H9 (cell line): ENCODE data around the gene KRT5. TPM values are rescaled to one million over a fixed set of nuclear protein-coding genes. Genes with fewer than 3 reads are reported as not detected.

ENCODE experiments used
- DNase-seq: peaks from one replicate; pipeline ENCODE4 v3.0.0-alpha.2; 2017
- H2AFZ ChIP-seq: one replicate; pipeline ENCODE4 v1.6.1; 2013; ENCODE audit warnings: mild to moderate bottlenecking, low read length, control low read depth, moderate library complexity
- H2AK5ac ChIP-seq: 2 replicates; pipeline ENCODE4 v1.6.1; 2013; ENCODE audit warnings: low read length, control low read depth, mixed read lengths; ENCODE audit not compliant: insufficient read length
- H2BK120ac ChIP-seq: one replicate; pipeline ENCODE4 v1.6.1; 2013; ENCODE audit warnings: low read depth, mild to moderate bottlenecking, low read length, control low read depth, inconsistent platforms; ENCODE audit not compliant: poor library complexity, severe bottlenecking
- H2BK12ac ChIP-seq: 2 replicates; pipeline ENCODE4 v1.6.1; 2013; ENCODE audit warnings: low read length, control low read depth, mixed read lengths, low read depth; ENCODE audit not compliant: insufficient read length
- H2BK15ac ChIP-seq: 2 replicates; pipeline ENCODE4 v1.6.1; 2013; ENCODE audit warnings: low read depth, low read length, control low read depth
- H2BK20ac ChIP-seq: one replicate; pipeline ENCODE4 v1.6.1; 2013; ENCODE audit warnings: low read depth, mild to moderate bottlenecking, low read length, control low read depth, inconsistent platforms; ENCODE audit not compliant: poor library complexity, severe bottlenecking
- H2BK5ac ChIP-seq: 2 replicates; pipeline ENCODE4 v1.6.1; 2013; ENCODE audit warnings: low read length, control low read depth, mixed read lengths; ENCODE audit not compliant: insufficient read length
- H3K14ac ChIP-seq: 2 replicates; pipeline ENCODE4 v1.6.1; 2013; ENCODE audit warnings: low read length, control low read depth; ENCODE audit not compliant: insufficient read depth
- H3K18ac ChIP-seq: 2 replicates; pipeline ENCODE4 v1.6.1; 2013; ENCODE audit warnings: low read depth, mild to moderate bottlenecking, mixed read lengths, low read length, control low read depth; ENCODE audit not compliant: insufficient read length
- H3K23ac ChIP-seq: 2 replicates; pipeline ENCODE4 v1.6.1; 2013; ENCODE audit warnings: low read length, control low read depth, mixed read lengths, low read depth; ENCODE audit not compliant: insufficient read length
- H3K23me2 ChIP-seq: 2 replicates; pipeline ENCODE4 v1.6.1; 2013; ENCODE audit warnings: low read depth, mild to moderate bottlenecking, mixed read lengths, low read length, control low read depth; ENCODE audit not compliant: insufficient read length, poor library complexity, severe bottlenecking
- H3K27ac ChIP-seq: 2 replicates; pipeline ENCODE4 v1.5.1; 2013; ENCODE audit warnings: low read length, control low read depth, mixed read lengths, low read depth; ENCODE audit not compliant: insufficient read length
- H3K27me3 ChIP-seq: 2 replicates; pipeline ENCODE4 v1.6.1; 2013; ENCODE audit warnings: low read length, control low read depth, inconsistent platforms; ENCODE audit not compliant: insufficient read depth
- H3K4ac ChIP-seq: 2 replicates; pipeline ENCODE4 v1.6.1; 2013; ENCODE audit warnings: low read depth, mild to moderate bottlenecking, control low read depth, inconsistent platforms, low read length, moderate library complexity
- H3K4me1 ChIP-seq: 2 replicates; pipeline ENCODE4 v1.6.1; 2013; ENCODE audit warnings: low read length, control low read depth, inconsistent platforms; ENCODE audit not compliant: insufficient read depth
- H3K4me2 ChIP-seq: 2 replicates; pipeline ENCODE4 v1.6.1; 2013; ENCODE audit warnings: low read length, control low read depth, mixed read lengths; ENCODE audit not compliant: insufficient read length, insufficient read depth
- H3K56ac ChIP-seq: 2 replicates; pipeline ENCODE4 v1.6.1; 2013; ENCODE audit warnings: low read depth, mild to moderate bottlenecking, mixed read lengths, low read length, control low read depth; ENCODE audit not compliant: insufficient read length
- H3K79me1 ChIP-seq: 2 replicates; pipeline ENCODE4 v1.6.1; 2013; ENCODE audit warnings: low read depth, mild to moderate bottlenecking, moderate library complexity, low read length, control low read depth, inconsistent platforms; ENCODE audit not compliant: insufficient read depth, poor library complexity, severe bottlenecking
- H3K79me2 ChIP-seq: 2 replicates; pipeline ENCODE4 v1.6.1; 2013; ENCODE audit warnings: low read length, control low read depth, inconsistent platforms; ENCODE audit not compliant: insufficient read depth
- H3K9ac ChIP-seq: 2 replicates; pipeline ENCODE4 v1.6.1; 2013; ENCODE audit warnings: low read length, control low read depth, mixed read lengths; ENCODE audit not compliant: insufficient read length; ENCODE audit errors: extremely low read depth
- H3K9me3 ChIP-seq: one replicate; pipeline ENCODE4 v1.6.1; 2013; ENCODE audit warnings: low read depth, low read length, inconsistent platforms; ENCODE audit not compliant: control insufficient read depth
- H3T11ph ChIP-seq: one replicate; pipeline ENCODE4 v1.6.1; 2013; ENCODE audit warnings: mild to moderate bottlenecking, low read length, control low read depth, inconsistent platforms
- H4K20me1 ChIP-seq: one replicate; pipeline ENCODE4 v1.6.1; 2013; ENCODE audit not compliant: control insufficient read depth, insufficient read length, insufficient read depth
- H4K5ac ChIP-seq: 2 replicates; pipeline ENCODE4 v1.6.1; 2013; ENCODE audit warnings: low read depth, mild to moderate bottlenecking, mixed read lengths, low read length, control low read depth; ENCODE audit not compliant: insufficient read length
- H4K8ac ChIP-seq: replicated peaks from 2 replicates; pipeline ENCODE4 v1.6.1; 2013; ENCODE audit warnings: low read length, control low read depth, mixed read lengths, low read depth; ENCODE audit not compliant: insufficient read length
- H4K91ac ChIP-seq: 2 replicates; pipeline ENCODE4 v1.6.1; 2013; ENCODE audit warnings: low read depth, mild to moderate bottlenecking, moderate library complexity, mixed read lengths, low read length, control low read depth; ENCODE audit not compliant: insufficient read length
- H3K27ac Mint-ChIP-seq, 3 experiments: 2 replicates in 2 of 3; 3 replicates in 1 of 3; pipeline ENCODE4 v1.8.0; 2020 to 2021; ENCODE audit warnings: mixed read lengths in 3 of 3, mild to moderate bottlenecking in 1 of 3, moderate library complexity in 1 of 3
- H3K27me3 Mint-ChIP-seq: 2 replicates; pipeline ENCODE4 v1.8.0; 2021; ENCODE audit warnings: low read depth, mild to moderate bottlenecking, moderate library complexity, mixed read lengths
- H3K36me3 Mint-ChIP-seq, 3 experiments: 2 replicates in 2 of 3; 3 replicates in 1 of 3; pipeline ENCODE4 v1.8.0; 2020 to 2021; ENCODE audit warnings: low read depth in 3 of 3, mixed read lengths in 3 of 3; ENCODE audit not compliant: insufficient read depth in 1 of 3
- H3K4me1 Mint-ChIP-seq, 2 experiments: 2 replicates each; pipeline ENCODE4 v1.8.0; 2020; ENCODE audit warnings: mixed read lengths in 2 of 2
- H3K4me3 Mint-ChIP-seq, 2 experiments: 2 replicates in 1 of 2; 3 replicates in 1 of 2; pipeline ENCODE4 v1.8.0; 2020 to 2021; ENCODE audit warnings: mild to moderate bottlenecking in 2 of 2, mixed read lengths in 2 of 2, moderate library complexity in 1 of 2
- H3K9me3 Mint-ChIP-seq, 2 experiments: 2 replicates in 1 of 2; 3 replicates in 1 of 2; pipeline ENCODE4 v1.8.0; 2020; ENCODE audit warnings: mild to moderate bottlenecking in 2 of 2, mixed read lengths in 2 of 2, moderate library complexity in 1 of 2
- WGBS: extraction: QIAGEN DNeasy Blood & Tissue Kit; methylation state at CpG from one replicate; pipeline ENCODE4 v1.1.7; 2013; ENCODE audit warnings: missing lambda C conversion rate, low lambda C conversion rate, mixed read lengths; ENCODE audit not compliant: insufficient read length; ENCODE audit errors: extremely low coverage; 5-methylcytosine and 5-hydroxymethylcytosine counted together
- total RNA-seq: library from RNA; stranded (reverse); gene quantifications from 2 replicates; pipeline ENCODE4 v1.2.1, GENCODE V29; 2021
- TF ChIP-seq, protein P1 (sequence below): fragments of 200-600 bp; sonication (generic); conservative IDR thresholded peaks from 3 replicates; pipeline ENCODE4 v1.8.0; 2021; ENCODE audit warnings: antibody characterized with exemption, mild to moderate bottlenecking

KRT5 gene
- total RNA-seq, 1 experiment from 2014 or later, result not detected

DNA sequence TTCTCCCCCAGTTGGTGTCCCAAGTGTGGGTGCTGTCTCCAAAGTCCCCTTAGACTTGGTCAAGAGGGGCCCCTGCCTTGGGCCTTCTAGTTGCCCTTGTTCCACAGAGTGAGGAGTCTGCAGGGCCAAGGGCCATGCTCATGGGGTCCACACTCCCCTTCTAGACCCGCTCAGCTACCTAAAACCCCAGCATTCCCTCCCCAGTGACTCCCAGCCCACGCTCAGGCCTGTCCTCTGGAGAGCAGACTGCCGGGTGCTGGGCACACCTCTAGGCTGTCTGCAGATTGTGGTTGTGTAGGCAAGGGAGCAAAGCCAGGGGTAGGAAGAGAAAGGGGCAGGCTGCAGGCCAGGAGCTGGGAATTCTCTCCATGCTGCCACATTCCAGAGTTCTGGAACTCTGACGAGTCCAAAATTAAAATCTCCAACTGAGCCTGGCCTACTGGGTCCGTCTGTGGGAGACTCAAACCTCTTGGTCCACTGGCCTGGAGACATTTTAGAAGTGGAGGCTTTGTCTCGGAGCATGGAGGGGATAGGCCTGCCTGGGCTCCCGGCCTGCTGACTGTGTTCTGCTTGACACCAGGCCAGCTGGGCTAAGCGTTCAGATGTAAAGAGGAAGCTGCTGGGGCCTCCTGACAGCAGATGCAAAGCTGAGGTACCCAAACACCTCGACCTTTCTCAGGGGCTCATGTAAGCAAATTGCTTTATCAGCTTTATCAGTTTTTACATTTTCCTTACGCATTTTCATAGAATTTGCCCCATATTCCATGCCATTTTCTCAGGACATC lies 13.7 kb upstream of the KRT5 start:
- H3T11ph ChIP-seq, result no peak overlapping the region
- no peaks in the 10 kb centered on the region for H3K4me1 ChIP-seq
- H3K79me1 ChIP-seq, result no peaks in the 10 kb centered on the region
- H2BK15ac ChIP-seq, result no peak overlapping the region
- no peak overlapping the region for H2AK5ac ChIP-seq
- H3K27ac ChIP-seq, result no peak overlapping the region
- TF ChIP-seq, protein P1, sequence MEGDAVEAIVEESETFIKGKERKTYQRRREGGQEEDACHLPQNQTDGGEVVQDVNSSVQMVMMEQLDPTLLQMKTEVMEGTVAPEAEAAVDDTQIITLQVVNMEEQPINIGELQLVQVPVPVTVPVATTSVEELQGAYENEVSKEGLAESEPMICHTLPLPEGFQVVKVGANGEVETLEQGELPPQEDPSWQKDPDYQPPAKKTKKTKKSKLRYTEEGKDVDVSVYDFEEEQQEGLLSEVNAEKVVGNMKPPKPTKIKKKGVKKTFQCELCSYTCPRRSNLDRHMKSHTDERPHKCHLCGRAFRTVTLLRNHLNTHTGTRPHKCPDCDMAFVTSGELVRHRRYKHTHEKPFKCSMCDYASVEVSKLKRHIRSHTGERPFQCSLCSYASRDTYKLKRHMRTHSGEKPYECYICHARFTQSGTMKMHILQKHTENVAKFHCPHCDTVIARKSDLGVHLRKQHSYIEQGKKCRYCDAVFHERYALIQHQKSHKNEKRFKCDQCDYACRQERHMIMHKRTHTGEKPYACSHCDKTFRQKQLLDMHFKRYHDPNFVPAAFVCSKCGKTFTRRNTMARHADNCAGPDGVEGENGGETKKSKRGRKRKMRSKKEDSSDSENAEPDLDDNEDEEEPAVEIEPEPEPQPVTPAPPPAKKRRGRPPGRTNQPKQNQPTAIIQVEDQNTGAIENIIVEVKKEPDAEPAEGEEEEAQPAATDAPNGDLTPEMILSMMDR, result no peak
- no peak overlapping the region for H2AFZ ChIP-seq
- no peak overlapping the region for H3K23ac ChIP-seq
- H3K14ac ChIP-seq, result no peak overlapping the region; the same call in 1 of the 2 replicates
- no peak overlapping the region for H3K4ac ChIP-seq
- no peaks in the 10 kb centered on the region for H3K79me2 ChIP-seq
- no peaks in the 10 kb centered on the region for H3K27me3 ChIP-seq
- H3K9ac ChIP-seq, result no peak overlapping the region
- H2BK5ac ChIP-seq, result no peak overlapping the region
- no CpG with 5 or more reads among the region's 10 CpGs for WGBS
- H2BK120ac ChIP-seq, result no peak overlapping the region
- H3K9me3 Mint-ChIP-seq, result no peaks in the 10 kb centered on the region
- peaks cover 6% of the 10 kb centered on the region for H3K27me3 Mint-ChIP-seq
- H3K23me2 ChIP-seq, result no peaks in the 10 kb centered on the region
- H3K9me3 ChIP-seq, result no peaks in the 10 kb centered on the region
- no peak overlapping the region for H3K18ac ChIP-seq
- H3K4me1 Mint-ChIP-seq, result peaks cover 5 to 6% of the 10 kb centered on the region in 2 experiments; a peak in 3 of 4 replicates
- no peak overlapping the region for H4K5ac ChIP-seq
- H4K8ac ChIP-seq, result no peak overlapping the region
- H4K20me1 ChIP-seq, result no peaks in the 10 kb centered on the region
- H2BK20ac ChIP-seq, result no peak overlapping the region
- no peak for DNase-seq
- no peak overlapping the region for H3K56ac ChIP-seq
- no peak overlapping the region for H3K4me2 ChIP-seq
- H3K4me3 Mint-ChIP-seq, result no peak overlapping the region
- H4K91ac ChIP-seq, result no peak overlapping the region
- H3K27ac Mint-ChIP-seq, result no peak overlapping the region; a peak in 1 of 7 replicates
- H2BK12ac ChIP-seq, result no peak overlapping the region
- H3K36me3 Mint-ChIP-seq, result no peaks in the 10 kb centered on the region
